ENCODE data around the gene TCEA2. TPM values are rescaled to one million over a fixed set of nuclear protein-coding genes. Genes with fewer than 3 reads are reported as not detected.

Gene TCEA2
- total and polyA plus RNA-seq, 2 of the 13 experiments (the other 11 are each of a cell fraction or from before 2014, with no cell fraction given), result 28.1 to 33.7 TPM

DNA sequence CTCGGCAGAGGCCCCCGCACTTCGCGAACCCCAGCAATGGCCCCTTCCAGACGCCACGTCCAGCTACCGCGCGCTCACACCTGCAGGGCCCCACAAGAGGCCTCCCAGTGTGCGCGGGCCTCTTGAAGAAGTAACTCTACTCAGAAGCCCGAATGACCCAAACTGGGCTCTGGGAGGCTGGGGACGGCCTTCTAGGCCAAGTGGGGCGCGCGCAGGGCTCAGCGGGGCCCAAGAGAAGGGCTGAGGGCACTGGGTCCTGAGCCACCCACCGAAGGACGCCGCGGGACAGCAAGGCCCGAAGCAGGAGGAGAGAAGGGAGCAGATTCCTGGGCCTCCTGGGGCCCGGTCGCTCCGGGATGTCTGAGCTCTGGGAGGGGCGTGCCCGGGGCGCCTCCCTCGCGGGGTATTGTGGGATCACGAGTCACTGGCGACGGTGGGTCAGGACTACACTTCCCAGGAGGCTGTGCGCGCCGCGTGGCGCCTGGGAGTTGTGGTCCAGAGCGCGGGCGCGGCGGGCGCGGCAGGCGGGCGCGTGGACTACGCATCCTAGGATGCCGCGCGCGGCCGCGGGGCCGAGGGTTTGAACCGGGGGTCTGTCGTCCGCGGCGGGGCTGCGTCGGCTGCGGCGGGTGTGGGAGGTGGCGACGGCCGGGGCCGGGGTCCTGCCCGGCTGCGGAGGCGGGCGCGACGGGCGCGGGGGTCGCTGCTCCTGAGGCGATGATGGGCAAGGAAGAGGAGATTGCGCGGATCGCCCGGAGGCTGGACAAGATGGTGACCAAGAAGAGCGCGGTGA is at the start of gene TCEA2 (continued):
- TF ChIP-seq MBD4 (IDR thresholded peaks at IDR 0.05; ENCODE audit: borderline replicate concordance, low read length) (no peak), MTA1 (CRISPR knock-in tag; IDR thresholded peaks at IDR 0.05; ENCODE audit: borderline replicate concordance) (no peak; the same call in 1 of the 2 replicates), ZGPAT (CRISPR knock-in tag; IDR thresholded peaks at IDR 0.05) (peak; percentile 93), ZNF720 (CRISPR knock-in tag; IDR thresholded peaks at IDR 0.05) (0 out of 2 replicates have a peak, but pooled peaks have one; percentile 54), CERS6 (CRISPR knock-in tag; IDR thresholded peaks at IDR 0.05) (no peak), BRD4 (CRISPR knock-in tag; IDR thresholded peaks at IDR 0.05) (no peak; the same call in 1 of the 2 replicates), MXD4 (CRISPR knock-in tag; IDR thresholded peaks at IDR 0.05) (no peak; the same call in 1 of the 2 replicates), JUND (CRISPR knock-in tag; IDR thresholded peaks at IDR 0.05) (no peak; the same call in 1 of the 2 replicates), U2AF2 (IDR thresholded peaks at IDR 0.05; ENCODE audit: low read depth, low read length) (no peak), U2AF1 (optimal IDR thresholded peaks at IDR 0.05; ENCODE audit: low read depth, low read length) (no peak), ZNF160 (CRISPR knock-in tag; IDR thresholded peaks at IDR 0.05) (no peak; the same call in none of the 2 replicates), MTA3 (CRISPR knock-in tag; IDR thresholded peaks at IDR 0.05) (peak; percentile 16; the same call in 1 of the 2 replicates), ZNF329 (CRISPR knock-in tag; IDR thresholded peaks at IDR 0.05; ENCODE audit: low read depth) (no peak), MNT (IDR thresholded peaks at IDR 0.05) (peak; percentile 73), ZNF569 (CRISPR knock-in tag; IDR thresholded peaks at IDR 0.05; ENCODE audit: borderline replicate concordance) (0 out of 2 replicates have a peak, but pooled peaks have one; percentile 63), ZNF552 (CRISPR knock-in tag; IDR thresholded peaks at IDR 0.05; ENCODE audit: borderline replicate concordance) (peak; percentile 98), SOX13 (IDR thresholded peaks at IDR 0.05) (no peak), SOX13 (CRISPR knock-in tag; conservative IDR thresholded peaks at IDR 0.05 in 1 of 2, IDR thresholded peaks at IDR 0.05 in 1 of 2) (peak in 1 of 2 experiments; percentile 55; a peak in 1 of 4 replicates), ZNF343 (CRISPR knock-in tag; IDR thresholded peaks at IDR 0.05) (no peak), ELK4 (CRISPR knock-in tag; IDR thresholded peaks at IDR 0.05; ENCODE audit: borderline replicate concordance) (peak; percentile 95; the same call in 1 of the 2 replicates), KMT2B (CRISPR knock-in tag; IDR thresholded peaks at IDR 0.05) (peak; percentile 89), SMAD3 (CRISPR knock-in tag; IDR thresholded peaks at IDR 0.05) (peak; percentile 91), BRCA1 (CRISPR knock-in tag; IDR thresholded peaks at IDR 0.05) (peak; percentile 90; the same call in 1 of the 2 replicates), ZNF644 (CRISPR knock-in tag; IDR thresholded peaks at IDR 0.05; ENCODE audit: low read depth) (peak; percentile 35; the same call in 1 of the 2 replicates), HDAC2 (CRISPR knock-in tag; IDR thresholded peaks at IDR 0.05) (peak; percentile 84), HCFC1 (IDR thresholded peaks at IDR 0.05; ENCODE audit: low read depth, low read length) (peak; percentile 100), FOXA3 (CRISPR knock-in tag; IDR thresholded peaks at IDR 0.05) (peak; percentile 72)
